Osteocyte (in vitro differentiated cells): ENCODE results near the gene GALNT17. TPM values are rescaled to one million over a fixed set of nuclear protein-coding genes. Genes with fewer than 3 reads are reported as not detected.

Source experiments
- DNase-seq: peaks from one replicate; pipeline ENCODE4 v3.0.0; 2021; ENCODE audit warnings: mixed read lengths; ENCODE audit not compliant: unreplicated experiment; ENCODE audit errors: extremely low spot score
- H3K27ac Mint-ChIP-seq: one replicate; pipeline ENCODE4 v1.8.0; 2021; ENCODE audit warnings: mild to moderate bottlenecking, mixed read lengths; ENCODE audit not compliant: unreplicated experiment
- H3K27me3 Mint-ChIP-seq: one replicate; pipeline ENCODE4 v1.8.0; 2021; ENCODE audit warnings: mixed read lengths; ENCODE audit not compliant: unreplicated experiment
- H3K36me3 Mint-ChIP-seq: one replicate; pipeline ENCODE4 v1.8.0; 2021; ENCODE audit warnings: mixed read lengths; ENCODE audit not compliant: unreplicated experiment
- H3K4me1 Mint-ChIP-seq: one replicate; pipeline ENCODE4 v1.8.0; 2021; ENCODE audit warnings: mixed read lengths; ENCODE audit not compliant: unreplicated experiment
- H3K4me3 Mint-ChIP-seq: one replicate; pipeline ENCODE4 v1.8.0; 2021; ENCODE audit warnings: mild to moderate bottlenecking, moderate library complexity, mixed read lengths; ENCODE audit not compliant: unreplicated experiment
- H3K9me3 Mint-ChIP-seq: one replicate; pipeline ENCODE4 v1.8.0; 2021; ENCODE audit warnings: mixed read lengths; ENCODE audit not compliant: unreplicated experiment
- CTCF ChIP-seq: fragments of 200-600 bp; sonication (generic); IDR thresholded peaks from 2 replicates; pipeline ENCODE4 v1.5.0; 2021; ENCODE audit warnings: antibody characterized with exemption, mild to moderate bottlenecking, moderate library complexity
- total RNA-seq: library from RNA; stranded (reverse); gene quantifications from 2 replicates; pipeline ENCODE4 v1.2.1, GENCODE V29; 2021

GALNT17 gene
- total RNA-seq, 1 donor from 2014 or later, result 1.4 TPM

- H3K36me3 Mint-ChIP-seq, result no peaks in the 10 kb centered on the region
- no peak for DNase-seq
- H3K9me3 Mint-ChIP-seq, result no peaks in the 10 kb centered on the region
- no peak for TF ChIP-seq CTCF
- peaks cover 2% of the 10 kb centered on the region for H3K27me3 Mint-ChIP-seq
- H3K27ac Mint-ChIP-seq, result no peak overlapping the region
- H3K4me3 Mint-ChIP-seq, result no peak overlapping the region
- peaks cover 7% of the 10 kb centered on the region for H3K4me1 Mint-ChIP-seq
These were observed 407.7 kb downstream of the GALNT17 start for GRCh38 chr7:71539615-71540014.

- Mint-ChIP-seq H3K4me1 (peaks cover 7% of the 10 kb centered on the region), H3K27ac (no peak overlapping the region), H3K4me3 (no peak overlapping the region), H3K27me3 (peaks cover 2% of the 10 kb centered on the region), H3K36me3 (no peaks in the 10 kb centered on the region), H3K9me3 (no peaks in the 10 kb centered on the region)
- TF ChIP-seq CTCF, result no peak
- DNase-seq, result no peak
These were observed 409.9 kb downstream of the GALNT17 start for GRCh38 chr7:71541707-71542353.

GRCh38 chr7:71543396-71543795, 411.5 kb downstream of the GALNT17 start:
- no peak for TF ChIP-seq CTCF
- no peak for DNase-seq
- Mint-ChIP-seq H3K27me3 (no peaks in the 10 kb centered on the region), H3K36me3 (no peaks in the 10 kb centered on the region), H3K4me1 (peaks cover 7% of the 10 kb centered on the region), H3K4me3 (no peak overlapping the region), H3K27ac (no peak overlapping the region), H3K9me3 (no peaks in the 10 kb centered on the region)

GRCh38 chr7:71544816-71545215, 412.9 kb downstream of the GALNT17 start:
- TF ChIP-seq CTCF, result no peak
- no peak overlapping the region for H3K4me3 Mint-ChIP-seq
- peaks cover 7% of the 10 kb centered on the region for H3K4me1 Mint-ChIP-seq
- H3K9me3 Mint-ChIP-seq, result no peaks in the 10 kb centered on the region
- H3K36me3 Mint-ChIP-seq, result no peaks in the 10 kb centered on the region
- DNase-seq, result no peak
- no peak overlapping the region for H3K27ac Mint-ChIP-seq
- no peaks in the 10 kb centered on the region for H3K27me3 Mint-ChIP-seq

GRCh38 chr7:71547426-71547825, 415.5 kb downstream of the GALNT17 start:
- H3K27me3 Mint-ChIP-seq, result no peaks in the 10 kb centered on the region
- H3K4me3 Mint-ChIP-seq, result no peak overlapping the region
- H3K27ac Mint-ChIP-seq, result no peak overlapping the region
- H3K9me3 Mint-ChIP-seq, result peaks cover 10% of the 10 kb centered on the region
- H3K4me1 Mint-ChIP-seq, result peaks cover 7% of the 10 kb centered on the region
- H3K36me3 Mint-ChIP-seq, result no peaks in the 10 kb centered on the region
- TF ChIP-seq CTCF, result no peak
- DNase-seq, result no peak
